ENCODE data around the gene AK4.

DNA sequence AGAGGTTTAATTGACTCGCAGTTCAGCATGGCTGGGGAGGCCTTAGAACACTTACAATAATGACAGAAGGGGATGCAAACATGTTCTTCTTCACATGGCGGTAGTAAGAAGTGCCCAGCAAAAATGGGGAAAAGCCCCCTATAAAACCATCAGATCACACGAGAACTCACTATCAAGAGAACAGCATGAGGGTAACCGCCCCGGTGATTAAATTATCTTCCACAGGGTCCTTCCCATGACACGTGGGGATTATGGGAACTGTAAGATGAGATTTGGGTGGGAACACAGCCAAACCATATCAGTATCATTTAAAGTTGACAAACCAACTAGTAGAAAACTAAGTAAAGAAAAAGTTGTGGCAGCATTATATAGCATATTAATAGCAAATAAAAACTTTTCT lies 90.0 kb downstream of the AK4 start:
- TF ChIP-seq SIN3A (IDR thresholded peaks at IDR 0.05; ENCODE audit: borderline replicate concordance, insufficient read depth, low read length) (no peak), POLR2AphosphoS5 (IDR thresholded peaks at IDR 0.05; ENCODE audit: low read depth, low read length) (no peak)

Data from PFSK-1 (cell line).